Mesothelial cell of epicardium (in vitro differentiated cells): ENCODE results near the gene AHDC1. TPM values are rescaled to one million over a fixed set of nuclear protein-coding genes. Genes with fewer than 3 reads are reported as not detected.

ENCODE experiments used
- DNase-seq, 2 experiments: peaks; one replicate each; pipeline ENCODE4 v3.0.0; 2021; ENCODE audit warnings: low spot score in 2 of 2; ENCODE audit not compliant: unreplicated experiment in 2 of 2
- H3K27ac Mint-ChIP-seq: 2 replicates; pipeline ENCODE4 v1.8.0; 2021; ENCODE audit warnings: mixed read lengths
- H3K27me3 Mint-ChIP-seq: 2 replicates; pipeline ENCODE4 v1.8.0; 2021; ENCODE audit warnings: low read depth, mixed read lengths
- H3K36me3 Mint-ChIP-seq: 2 replicates; pipeline ENCODE4 v1.8.0; 2021; ENCODE audit warnings: mixed read lengths
- H3K4me1 Mint-ChIP-seq: 2 replicates; pipeline ENCODE4 v1.8.0; 2021; ENCODE audit warnings: mixed read lengths
- H3K4me3 Mint-ChIP-seq: 2 replicates; pipeline ENCODE4 v1.8.0; 2021; ENCODE audit warnings: mild to moderate bottlenecking, moderate library complexity, mixed read lengths
- H3K9me3 Mint-ChIP-seq: 2 replicates; pipeline ENCODE4 v1.8.0; 2021; ENCODE audit warnings: mixed read lengths
- total RNA-seq: library from RNA; stranded (reverse); gene quantifications from 3 replicates; pipeline ENCODE4 v1.2.1, GENCODE V29; 2021
- TF ChIP-seq, protein P1 (sequence below): fragments of 200-600 bp; sonication (generic); IDR thresholded peaks from one replicate; pipeline ENCODE4 v1.5.0; 2021; ENCODE audit warnings: antibody characterized with exemption; ENCODE audit not compliant: unreplicated experiment

The AHDC1 gene
- total RNA-seq, 1 donor from 2014 or later = 73.5 TPM

- Mint-ChIP-seq H3K4me3 (peak overlapping the region; percentile 40), H3K4me1 (peaks cover 82% of the 10 kb centered on the region), H3K27me3 (no peaks in the 10 kb centered on the region), H3K27ac (peak overlapping the region; percentile 94), H3K36me3 (no peaks in the 10 kb centered on the region), H3K9me3 (no peaks in the 10 kb centered on the region)
- DNase-seq = peak; percentile 91 to 94
- TF ChIP-seq, protein P1, sequence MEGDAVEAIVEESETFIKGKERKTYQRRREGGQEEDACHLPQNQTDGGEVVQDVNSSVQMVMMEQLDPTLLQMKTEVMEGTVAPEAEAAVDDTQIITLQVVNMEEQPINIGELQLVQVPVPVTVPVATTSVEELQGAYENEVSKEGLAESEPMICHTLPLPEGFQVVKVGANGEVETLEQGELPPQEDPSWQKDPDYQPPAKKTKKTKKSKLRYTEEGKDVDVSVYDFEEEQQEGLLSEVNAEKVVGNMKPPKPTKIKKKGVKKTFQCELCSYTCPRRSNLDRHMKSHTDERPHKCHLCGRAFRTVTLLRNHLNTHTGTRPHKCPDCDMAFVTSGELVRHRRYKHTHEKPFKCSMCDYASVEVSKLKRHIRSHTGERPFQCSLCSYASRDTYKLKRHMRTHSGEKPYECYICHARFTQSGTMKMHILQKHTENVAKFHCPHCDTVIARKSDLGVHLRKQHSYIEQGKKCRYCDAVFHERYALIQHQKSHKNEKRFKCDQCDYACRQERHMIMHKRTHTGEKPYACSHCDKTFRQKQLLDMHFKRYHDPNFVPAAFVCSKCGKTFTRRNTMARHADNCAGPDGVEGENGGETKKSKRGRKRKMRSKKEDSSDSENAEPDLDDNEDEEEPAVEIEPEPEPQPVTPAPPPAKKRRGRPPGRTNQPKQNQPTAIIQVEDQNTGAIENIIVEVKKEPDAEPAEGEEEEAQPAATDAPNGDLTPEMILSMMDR = peak; percentile 71
Measured at GRCh38 chr1:27568300-27569087, 35.5 kb downstream of the AHDC1 start.

DNA sequence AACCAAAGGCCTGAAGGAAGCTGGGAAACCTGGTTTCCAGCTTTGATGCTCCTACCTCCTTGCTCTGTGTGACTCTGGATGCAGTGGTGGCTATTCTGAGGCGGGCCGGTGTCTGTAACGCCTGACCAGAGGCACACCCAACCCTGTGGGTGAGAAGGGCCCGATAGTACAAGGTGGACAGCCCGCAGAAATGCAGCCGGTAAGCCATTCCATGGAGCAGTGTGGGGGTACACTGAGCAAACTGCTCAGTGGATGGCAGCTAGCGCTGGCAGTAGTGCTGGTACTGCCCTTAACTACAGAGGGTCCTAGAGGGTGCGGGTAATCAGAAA, 36.0 kb downstream of the AHDC1 start:
- TF ChIP-seq, protein P1 = no peak
- no peak for DNase-seq
- H3K36me3 Mint-ChIP-seq = no peaks in the 10 kb centered on the region
- H3K27me3 Mint-ChIP-seq = no peaks in the 10 kb centered on the region
- H3K4me3 Mint-ChIP-seq = peak overlapping the region; percentile 40
- H3K27ac Mint-ChIP-seq = peak overlapping the region; percentile 66
- H3K9me3 Mint-ChIP-seq = no peaks in the 10 kb centered on the region
- H3K4me1 Mint-ChIP-seq = peaks cover 81% of the 10 kb centered on the region

DNA sequence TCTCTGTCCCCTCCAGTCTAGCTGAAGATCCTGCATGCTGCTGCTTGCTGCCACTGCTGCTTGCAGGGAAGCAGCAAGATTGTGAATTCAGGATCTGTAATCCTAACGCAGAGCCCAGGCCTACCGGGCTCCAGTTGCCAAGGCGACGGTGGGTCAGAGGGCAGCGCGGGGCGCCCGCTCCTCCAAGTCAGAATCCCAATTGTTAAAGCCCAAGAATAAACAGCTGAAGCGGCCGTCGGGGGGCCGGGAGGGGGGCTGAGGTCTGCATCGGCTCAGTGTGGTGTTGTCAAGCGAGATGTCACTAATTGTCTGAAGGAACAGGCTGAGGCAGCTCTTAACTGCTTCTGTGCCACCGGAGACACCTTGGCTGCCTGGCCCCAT, 36.8 kb downstream of the AHDC1 start:
- H3K4me1 Mint-ChIP-seq = peaks cover 81% of the 10 kb centered on the region
- H3K36me3 Mint-ChIP-seq = no peaks in the 10 kb centered on the region
- no peak overlapping the region for H3K4me3 Mint-ChIP-seq
- H3K27me3 Mint-ChIP-seq = no peaks in the 10 kb centered on the region
- H3K27ac Mint-ChIP-seq = peak overlapping the region; percentile 66
- TF ChIP-seq, protein P1 = no peak
- H3K9me3 Mint-ChIP-seq = no peaks in the 10 kb centered on the region
- no peak for DNase-seq

- DNase-seq = no peak
- Mint-ChIP-seq H3K4me1 (peaks cover 80% of the 10 kb centered on the region), H3K27me3 (no peaks in the 10 kb centered on the region), H3K9me3 (no peaks in the 10 kb centered on the region), H3K27ac (peak overlapping the region; percentile 67), H3K4me3 (peak overlapping the region; percentile 9), H3K36me3 (no peaks in the 10 kb centered on the region)
- TF ChIP-seq, protein P1 = no peak
Measured at GRCh38 chr1:27566462-27567145, 37.3 kb downstream of the AHDC1 start.

DNA sequence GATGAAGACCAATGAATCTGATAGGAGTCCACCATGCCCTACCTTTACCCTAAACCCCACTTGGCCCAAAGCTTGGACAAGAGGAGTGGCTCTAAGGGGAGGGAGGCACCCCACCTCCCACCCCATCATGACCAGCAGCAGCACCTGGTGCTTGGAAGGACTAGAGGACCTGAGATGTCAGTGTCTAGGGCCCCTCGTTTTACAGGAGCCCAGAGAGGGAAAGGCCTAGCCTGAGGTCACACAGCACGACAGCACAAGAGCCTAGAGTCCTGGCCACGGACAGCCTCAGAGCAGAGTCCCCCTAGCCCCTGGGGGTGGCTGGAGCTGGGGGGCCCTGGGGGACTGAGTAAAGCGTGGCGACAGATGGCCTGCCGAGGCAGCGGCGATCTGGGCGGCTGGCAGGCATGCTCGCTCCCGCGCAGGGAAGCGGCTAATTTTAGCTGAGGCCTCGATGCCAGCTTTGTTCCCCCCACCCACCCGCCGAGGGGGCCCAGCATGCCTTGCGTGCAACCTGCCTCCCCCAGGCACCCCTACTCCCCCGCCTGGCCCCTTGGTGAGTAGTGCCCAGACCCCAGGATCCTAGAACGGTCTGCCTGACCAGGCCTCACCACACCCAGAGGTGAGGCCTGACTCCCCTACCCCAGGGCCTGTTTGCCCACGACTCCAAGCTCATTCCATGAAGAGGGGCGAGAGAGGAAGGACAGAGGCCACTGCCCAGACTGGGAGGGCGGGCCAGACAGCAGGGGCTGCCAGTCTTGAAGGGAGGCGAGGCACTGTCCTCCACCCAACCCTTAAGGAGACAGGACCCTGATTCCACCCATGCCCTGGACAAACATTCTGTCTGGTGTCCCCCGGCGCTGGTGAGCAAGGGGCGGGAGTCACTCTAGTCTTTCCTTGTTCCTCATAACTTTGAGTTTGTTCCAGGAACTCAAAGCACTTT, 39.0 kb downstream of the AHDC1 start:
- Mint-ChIP-seq H3K4me3 (no peak overlapping the region), H3K9me3 (no peaks in the 10 kb centered on the region), H3K27ac (no peak overlapping the region), H3K27me3 (no peaks in the 10 kb centered on the region), H3K36me3 (no peaks in the 10 kb centered on the region), H3K4me1 (peaks cover 83% of the 10 kb centered on the region)
- TF ChIP-seq, protein P1 = no peak
- no peak for DNase-seq
